Endodermal cell (in vitro differentiated cells): ENCODE measurements around the gene CSNK1D. TPM values are rescaled to one million over a fixed set of nuclear protein-coding genes. Genes with fewer than 3 reads are reported as not detected.

Source experiments
- DNase-seq: peaks from one replicate; pipeline ENCODE4 v3.0.0-alpha.2; 2017
- H3K27ac ChIP-seq: 2 replicates; pipeline ENCODE4 v1.5.1; 2013; ENCODE audit warnings: mild to moderate bottlenecking, low read depth, low read length, moderate library complexity
- H3K27me3 ChIP-seq: 2 replicates; pipeline ENCODE4 v1.6.1; 2013; ENCODE audit warnings: mild to moderate bottlenecking, low read length, moderate library complexity; ENCODE audit not compliant: insufficient read depth, control insufficient read depth, poor library complexity, severe bottlenecking
- H3K36me3 ChIP-seq: 2 replicates; pipeline ENCODE4 v1.7.0; 2013; ENCODE audit warnings: mild to moderate bottlenecking, low read length, moderate library complexity; ENCODE audit not compliant: control insufficient read depth, insufficient read depth
- H3K4me1 ChIP-seq: one replicate; pipeline ENCODE4 v1.7.0; 2013; ENCODE audit warnings: low read length; ENCODE audit not compliant: control insufficient read depth, insufficient read depth
- H3K4me3 ChIP-seq: 2 replicates; pipeline ENCODE4 v1.5.1; 2013; ENCODE audit warnings: mild to moderate bottlenecking, low read length, moderate library complexity
- H3K9ac ChIP-seq: 2 replicates; pipeline ENCODE4 v1.6.1; 2013; ENCODE audit warnings: mild to moderate bottlenecking, low read length, moderate library complexity; ENCODE audit not compliant: poor library complexity, severe bottlenecking; ENCODE audit errors: extremely low read depth
- H3K9me3 ChIP-seq: 2 replicates; pipeline ENCODE4 v1.6.1; 2013; ENCODE audit warnings: mild to moderate bottlenecking, low read length, moderate library complexity; ENCODE audit not compliant: control insufficient read depth
- H3K27ac Mint-ChIP-seq: 2 replicates; pipeline ENCODE4 v1.8.0; 2020; ENCODE audit warnings: mixed read lengths
- H3K27me3 Mint-ChIP-seq: 2 replicates; pipeline ENCODE4 v1.8.0; 2021; ENCODE audit warnings: mild to moderate bottlenecking, mixed read lengths; ENCODE audit not compliant: insufficient read depth
- H3K36me3 Mint-ChIP-seq: 2 replicates; pipeline ENCODE4 v1.8.0; 2020; ENCODE audit warnings: low read depth, mixed read lengths
- H3K4me1 Mint-ChIP-seq: 2 replicates; pipeline ENCODE4 v1.8.0; 2020; ENCODE audit warnings: mixed read lengths
- H3K4me3 Mint-ChIP-seq: 2 replicates; pipeline ENCODE4 v1.8.0; 2020; ENCODE audit warnings: mild to moderate bottlenecking, moderate library complexity, mixed read lengths
- H3K9me3 Mint-ChIP-seq: 2 replicates; pipeline ENCODE4 v1.8.0; 2020; ENCODE audit warnings: mild to moderate bottlenecking, mixed read lengths
- CTCF ChIP-seq: fragments of 200-600 bp; sonication (generic); conservative IDR thresholded peaks from 2 replicates; pipeline ENCODE4 v1.5.0; 2021; ENCODE audit warnings: antibody characterized with exemption, mild to moderate bottlenecking
- WGBS, 2 experiments: methylation state at CpG; one replicate each; pipeline versions ENCODE4 v1.1.5 to v1.1.7; 2013; ENCODE audit warnings: missing lambda C conversion rate in 2 of 2, mixed read lengths in 1 of 2; ENCODE audit not compliant: insufficient coverage in 1 of 2, insufficient read length in 1 of 2; 5-methylcytosine and 5-hydroxymethylcytosine counted together
- total RNA-seq, 2 donors: library from RNA; stranded (reverse); fragmentation: NEBNext Ultra II Directional in 1 of 2; extraction: Animal tissue kit (Norgen Biotek cat#: 25700) in 1 of 2; gene quantifications; 2 replicates in 1 of 2; 3 replicates in 1 of 2; pipeline ENCODE4 v1.2.1, GENCODE V29; 2021

The CSNK1D gene
- total RNA-seq, 2 donors from 2014 or later: 104 to 143 TPM

GRCh38 chr17:82301300-82301915, 27.9 kb upstream of the CSNK1D start:
- Mint-ChIP-seq H3K4me3 (no peak overlapping the region), H3K4me1 (no peaks in the 10 kb centered on the region), H3K36me3 (no peaks in the 10 kb centered on the region), H3K9me3 (no peaks in the 10 kb centered on the region), H3K27me3 (peaks cover 12% of the 10 kb centered on the region), H3K27ac (no peak overlapping the region)
- Histone ChIP-seq H3K36me3 (no peaks in the 10 kb centered on the region), H3K4me1 (no peaks in the 10 kb centered on the region), H3K27ac (no peak overlapping the region), H3K27me3 (no peaks in the 10 kb centered on the region), H3K9me3 (no peaks in the 10 kb centered on the region), H3K9ac (no peak overlapping the region), H3K4me3 (no peak overlapping the region)
- DNase-seq: no peak
- 88 to 100% methylated on average over 5 to 12 of the region's 12 CpGs for WGBS, 2 experiments
- no peak for TF ChIP-seq CTCF

GRCh38 chr17:82300707-82301270, 27.3 kb upstream of the CSNK1D start:
- Histone ChIP-seq H3K27ac (no peak overlapping the region), H3K4me1 (no peaks in the 10 kb centered on the region), H3K9ac (no peak overlapping the region), H3K9me3 (no peaks in the 10 kb centered on the region), H3K4me3 (no peak overlapping the region), H3K27me3 (no peaks in the 10 kb centered on the region), H3K36me3 (no peaks in the 10 kb centered on the region)
- H3K27me3 Mint-ChIP-seq: peaks cover 13% of the 10 kb centered on the region
- peak; percentile 93 for DNase-seq
- no peak overlapping the region for H3K27ac Mint-ChIP-seq
- no peak overlapping the region for H3K4me3 Mint-ChIP-seq
- H3K4me1 Mint-ChIP-seq: no peaks in the 10 kb centered on the region
- TF ChIP-seq CTCF: peak; percentile 88
- 69 to 73% methylated on average over 14 to 21 of the region's 21 CpGs for WGBS, 2 experiments
- H3K9me3 Mint-ChIP-seq: no peaks in the 10 kb centered on the region
- no peaks in the 10 kb centered on the region for H3K36me3 Mint-ChIP-seq

- Mint-ChIP-seq H3K4me1 (peaks cover 3% of the 10 kb centered on the region), H3K27ac (no peak overlapping the region), H3K36me3 (no peaks in the 10 kb centered on the region), H3K27me3 (peaks cover 17% of the 10 kb centered on the region), H3K9me3 (no peaks in the 10 kb centered on the region), H3K4me3 (no peak overlapping the region)
- Histone ChIP-seq H3K27ac (no peak overlapping the region), H3K27me3 (no peaks in the 10 kb centered on the region), H3K36me3 (no peaks in the 10 kb centered on the region), H3K4me3 (no peak overlapping the region), H3K9ac (no peak overlapping the region), H3K9me3 (no peaks in the 10 kb centered on the region), H3K4me1 (no peaks in the 10 kb centered on the region)
- no peak for TF ChIP-seq CTCF
- DNase-seq: no peak
- WGBS, 2 experiments: 94 to 95% methylated on average over 13 of the region's 13 CpGs
Observed at GRCh38 chr17:82300228-82300627, 26.7 kb upstream of the CSNK1D start.
